ELF-1 (cell line): ENCODE data around the gene GOLGA8R.
"Not testable (repeated sequence)": the region's sequence is repeated elsewhere in the genome, so short reads cannot be mapped to it uniquely, and the experiment has no call there.

Source experiments
- DNase-seq: peaks from one replicate; pipeline ENCODE4 v3.0.0-alpha.2; 2016; ENCODE audit warnings: low read depth, low spot score

The GOLGA8R gene, protein sequence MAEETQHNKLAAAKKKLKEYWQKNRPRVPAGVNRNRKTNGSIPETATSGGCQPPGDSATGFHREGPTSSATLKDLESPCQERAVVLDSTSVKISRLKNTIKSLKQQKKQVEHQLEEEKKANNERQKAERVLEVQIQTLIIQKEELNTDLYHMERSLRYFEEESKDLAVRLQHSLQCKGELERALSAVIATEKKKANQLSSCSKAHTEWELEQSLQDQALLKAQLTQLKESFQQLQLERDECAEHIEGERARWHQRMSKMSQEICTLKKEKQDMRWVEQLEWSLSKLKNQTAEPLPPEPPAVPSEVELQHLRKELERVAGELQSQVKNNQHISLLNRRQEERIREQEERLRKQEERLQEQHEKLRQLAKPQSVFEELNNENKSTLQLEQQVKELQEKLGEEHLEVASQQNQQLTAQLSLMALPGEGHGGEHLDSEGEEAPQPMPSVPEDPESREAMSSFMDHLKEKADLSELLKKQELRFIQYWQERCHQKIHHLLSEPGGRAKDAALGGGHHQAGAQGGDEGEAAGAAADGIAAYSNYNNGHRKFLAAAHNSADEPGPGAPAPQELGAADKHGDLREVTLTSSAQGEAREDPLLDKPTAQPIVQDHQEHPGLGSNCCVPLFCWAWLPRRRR

DNA sequence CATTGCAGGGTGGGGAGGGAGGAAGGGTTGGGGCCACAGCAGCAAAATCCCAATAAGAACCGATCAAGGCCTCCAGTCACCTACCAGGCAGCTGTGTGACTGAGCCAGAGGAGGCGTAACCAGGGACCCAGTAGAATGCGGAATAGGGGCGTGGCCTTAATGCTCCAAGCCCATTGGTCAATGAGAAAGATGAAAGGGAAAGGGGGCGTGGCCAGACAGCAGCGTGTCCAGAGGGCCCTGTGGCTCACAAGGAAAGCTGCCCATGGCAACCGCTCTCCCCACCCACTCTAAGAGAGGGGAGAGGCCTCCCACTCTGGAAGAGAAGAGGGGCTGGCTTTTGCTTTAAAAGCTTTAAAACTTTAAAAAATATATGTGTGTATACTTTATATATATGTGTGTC is at the start of gene GOLGA8R:
TSS of gene GOLGA8R (minus strand) at position 101 of the 400 bp plus-strand sequence. CDS start at position 3, 98 bp downstream.
- not testable (repeated sequence) for DNase-seq

DNA sequence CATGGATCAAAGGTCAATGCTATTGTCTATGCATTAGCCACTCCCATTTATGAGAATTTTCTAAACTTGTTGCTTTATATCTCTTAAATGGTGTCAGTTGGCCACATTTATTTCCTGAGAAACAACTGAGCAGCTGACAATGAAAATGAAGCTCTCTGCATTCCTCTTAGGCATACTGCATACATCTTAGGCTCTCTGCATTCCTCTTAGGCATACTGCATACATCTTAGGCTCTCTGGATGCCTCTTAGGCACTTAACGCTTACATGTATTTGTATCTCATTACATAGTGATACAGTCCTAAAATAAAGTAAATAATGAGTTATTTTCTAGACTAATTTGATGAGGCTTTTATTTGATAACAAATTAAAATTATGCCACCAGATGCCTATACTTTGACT is 49.8 kb upstream of the GOLGA8R start:
- DNase-seq = not testable (repeated sequence)

DNA sequence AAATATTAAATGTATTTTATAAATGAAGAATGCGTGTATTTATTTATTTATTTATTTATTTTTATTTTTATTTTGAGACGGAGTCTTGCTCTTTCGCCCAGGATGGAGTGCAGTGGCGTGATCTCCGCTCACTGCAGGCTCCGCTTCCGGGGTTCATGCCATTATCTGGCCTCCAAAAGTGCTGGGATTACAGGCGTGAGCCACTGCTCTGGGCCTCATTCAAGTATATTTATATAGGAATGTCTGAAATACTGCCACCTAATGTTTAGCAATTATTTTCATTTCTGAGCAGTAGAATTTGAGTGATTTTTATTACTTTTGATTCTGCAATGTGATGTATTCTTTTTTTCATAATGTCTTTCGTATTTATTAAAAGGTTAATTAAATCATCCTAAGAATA is 48.1 kb upstream of the GOLGA8R start:
- not testable (repeated sequence) for DNase-seq

DNA sequence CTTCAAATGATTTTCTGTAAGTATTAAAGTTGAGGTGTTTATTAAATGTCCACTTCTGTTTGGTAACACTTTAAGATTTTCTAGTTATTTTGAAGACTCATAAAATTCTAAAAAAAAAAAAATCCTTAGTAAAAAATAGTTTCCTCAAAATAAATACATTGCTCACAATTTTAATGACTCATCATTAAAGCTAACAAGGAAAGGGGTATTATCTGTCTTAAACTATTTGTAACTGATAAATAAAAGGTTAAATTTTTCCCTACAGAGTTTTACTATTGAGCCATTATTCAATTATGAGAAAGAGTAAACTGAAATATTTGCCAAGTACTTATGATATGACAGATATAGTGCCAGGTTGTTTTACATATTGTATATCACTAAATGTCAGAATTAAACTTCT is 38.6 kb upstream of the GOLGA8R start:
- not testable (repeated sequence) for DNase-seq

DNA sequence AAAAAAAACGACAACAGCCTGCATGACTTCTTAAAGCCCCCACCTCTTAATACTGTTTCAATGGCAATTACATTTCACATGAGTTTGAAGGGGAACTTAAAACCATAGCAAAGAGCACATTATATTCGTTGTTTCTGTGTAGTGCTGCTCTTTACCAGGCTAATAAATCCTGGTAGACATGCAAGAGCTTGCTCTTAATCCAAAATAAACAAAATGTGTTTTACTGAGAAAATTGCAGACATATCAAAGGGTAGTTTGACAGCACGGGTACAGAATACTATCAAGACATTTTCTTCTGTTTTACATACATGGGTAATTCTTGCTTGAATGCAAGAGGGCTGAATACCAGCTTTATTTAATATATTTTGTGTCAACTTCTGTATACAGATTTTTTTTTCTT is 24.3 kb upstream of the GOLGA8R start:
- not testable (repeated sequence) for DNase-seq

DNA sequence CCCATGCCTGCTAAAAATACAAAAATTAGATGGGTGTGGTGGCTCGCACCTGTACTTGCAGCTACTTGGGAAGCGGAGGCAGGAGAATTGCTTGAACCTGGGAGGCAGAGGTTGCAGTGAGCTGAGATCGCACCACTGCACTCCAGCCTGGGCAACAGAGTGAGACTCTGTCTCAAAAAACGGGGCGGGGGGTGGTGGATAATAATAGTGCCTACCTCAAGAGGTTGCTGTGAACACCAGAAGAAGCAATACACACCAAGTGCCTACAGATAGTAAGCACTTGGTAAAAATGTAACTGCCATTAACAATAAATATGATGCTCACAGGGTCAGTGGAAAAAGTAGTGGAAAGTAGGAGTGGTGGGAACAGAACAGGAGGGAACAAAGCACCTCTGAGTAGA is 21.8 kb upstream of the GOLGA8R start:
- not testable (repeated sequence) for DNase-seq

DNA sequence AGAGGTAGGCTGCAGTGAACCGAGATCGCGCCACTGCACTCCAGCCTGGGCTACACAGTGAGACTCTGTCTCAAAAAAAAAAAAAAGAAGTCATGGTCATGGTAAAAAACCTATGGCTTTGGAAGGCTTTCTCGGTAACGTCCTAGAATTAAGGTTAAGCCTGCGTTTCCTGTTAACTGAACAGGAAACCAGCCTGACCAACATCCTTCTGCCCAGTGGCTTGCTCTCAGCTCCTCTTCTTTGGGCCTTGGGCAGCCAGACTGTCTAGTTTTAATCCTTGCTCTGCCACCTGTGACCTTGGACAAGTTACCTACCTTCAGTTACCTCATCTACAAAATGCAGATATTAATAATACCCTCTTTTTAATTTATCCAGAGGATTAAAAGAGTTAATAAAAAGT is 6.7 kb upstream of the GOLGA8R start:
- not testable (repeated sequence) for DNase-seq

DNA sequence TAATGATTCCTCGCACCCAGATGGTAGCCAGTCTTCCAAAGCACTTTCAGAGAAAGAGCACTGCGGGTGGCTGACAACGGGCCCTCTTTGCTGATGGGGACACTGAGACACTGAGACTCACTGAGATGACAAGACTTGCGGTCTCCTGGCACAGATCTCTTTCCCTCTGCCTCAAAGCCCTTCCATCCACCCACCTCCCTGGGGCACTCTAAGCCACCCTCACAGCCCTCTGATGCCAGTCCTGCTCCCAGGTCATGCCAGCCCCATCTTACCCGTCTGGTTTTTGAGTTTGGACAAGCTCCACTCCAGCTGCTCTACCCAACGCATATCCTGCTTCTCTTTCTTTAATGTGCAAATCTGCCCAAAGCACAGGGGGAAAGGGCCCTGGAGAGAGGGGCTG is 6.4 kb downstream of the GOLGA8R start:
- DNase-seq = not testable (repeated sequence)

DNA sequence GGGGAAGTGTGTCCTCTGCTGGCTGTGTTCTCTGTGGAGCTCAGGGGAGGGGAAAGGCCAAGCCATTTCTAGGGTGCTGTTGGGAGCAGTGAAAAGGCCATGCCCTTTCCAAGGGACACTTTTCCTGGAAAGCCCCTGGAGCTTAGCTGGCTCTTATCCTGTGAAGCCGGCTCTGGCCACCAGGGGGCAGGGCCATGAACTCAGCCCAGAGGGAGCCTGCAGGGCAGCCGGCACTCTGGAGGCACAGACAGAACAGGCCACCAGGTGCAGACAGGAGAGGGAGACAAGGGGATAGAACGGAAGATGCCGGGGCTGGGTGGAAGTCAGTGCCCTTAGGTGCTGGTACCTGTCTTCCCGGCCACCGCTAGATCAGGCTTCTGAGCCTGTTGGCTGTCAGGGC is 15.1 kb downstream of the GOLGA8R start:
- DNase-seq = not testable (repeated sequence)

DNA sequence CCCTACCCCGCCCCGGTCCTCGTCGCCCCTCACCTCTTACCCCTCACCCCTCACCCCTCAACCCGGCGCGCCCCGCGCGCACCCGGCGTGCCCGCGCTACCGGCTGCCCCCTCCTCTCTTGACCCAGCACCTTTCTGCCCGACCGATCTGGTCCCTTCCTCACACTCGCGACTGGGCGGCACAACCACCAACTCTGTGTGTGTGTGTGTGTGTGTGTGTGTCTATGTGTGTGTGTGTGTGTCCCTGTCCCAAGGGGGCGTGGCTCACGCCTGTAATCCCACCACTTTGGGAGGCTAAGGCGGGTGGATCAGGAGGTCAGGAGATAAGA is 20.4 kb downstream of the GOLGA8R start:
- DNase-seq = not testable (repeated sequence)

DNA sequence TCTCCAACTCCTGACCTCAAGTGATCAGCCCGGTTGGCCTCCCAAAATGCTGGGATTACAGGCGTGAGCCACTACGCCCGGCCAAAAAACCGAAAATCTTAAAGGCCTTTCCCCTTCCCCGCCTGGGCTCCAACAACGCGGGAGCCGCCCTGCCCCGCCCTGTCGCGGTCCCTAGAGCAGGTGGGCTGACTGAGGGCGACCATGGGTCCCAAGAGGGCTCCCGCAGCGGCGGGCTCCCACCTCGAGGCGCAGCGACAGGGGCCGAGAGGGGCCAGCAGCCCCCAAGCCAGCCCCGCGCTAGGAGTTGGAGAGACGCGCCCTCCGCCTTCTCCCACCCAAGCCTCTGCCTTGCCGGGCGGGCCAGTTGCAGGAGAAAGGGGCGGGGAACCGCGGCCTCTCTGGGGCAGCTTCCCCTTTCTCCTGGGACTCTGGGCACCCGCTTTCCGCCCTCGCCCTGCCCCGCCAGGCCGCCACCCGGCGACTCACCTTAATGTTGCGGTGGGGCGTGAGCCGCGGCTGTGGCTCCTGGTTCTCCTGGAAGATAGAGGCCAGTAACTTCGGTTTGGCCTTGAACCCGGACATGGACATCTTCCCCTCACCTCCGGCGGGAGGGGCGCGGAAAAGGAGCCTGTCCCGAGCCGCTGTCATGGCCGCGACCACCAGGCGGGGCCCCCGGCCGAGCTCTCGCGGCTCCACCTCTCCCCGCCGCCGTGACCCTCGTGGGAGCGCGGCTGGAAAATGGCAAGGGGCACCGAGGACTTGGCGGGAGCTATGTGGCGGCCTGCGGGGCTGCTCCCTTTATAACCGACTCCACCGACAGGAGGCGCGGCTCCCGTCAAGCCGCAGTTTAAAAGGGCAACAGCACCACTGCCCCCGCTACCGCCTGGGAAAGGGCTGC is 21.0 kb downstream of the GOLGA8R start, which contains the start of gene CHRFAM7A:
TSS of gene CHRFAM7A (minus strand) at position 775 of the 898 bp plus-strand sequence. CDS start 10,189 bp downstream, outside the sequence.
- not testable (repeated sequence) for DNase-seq

DNA sequence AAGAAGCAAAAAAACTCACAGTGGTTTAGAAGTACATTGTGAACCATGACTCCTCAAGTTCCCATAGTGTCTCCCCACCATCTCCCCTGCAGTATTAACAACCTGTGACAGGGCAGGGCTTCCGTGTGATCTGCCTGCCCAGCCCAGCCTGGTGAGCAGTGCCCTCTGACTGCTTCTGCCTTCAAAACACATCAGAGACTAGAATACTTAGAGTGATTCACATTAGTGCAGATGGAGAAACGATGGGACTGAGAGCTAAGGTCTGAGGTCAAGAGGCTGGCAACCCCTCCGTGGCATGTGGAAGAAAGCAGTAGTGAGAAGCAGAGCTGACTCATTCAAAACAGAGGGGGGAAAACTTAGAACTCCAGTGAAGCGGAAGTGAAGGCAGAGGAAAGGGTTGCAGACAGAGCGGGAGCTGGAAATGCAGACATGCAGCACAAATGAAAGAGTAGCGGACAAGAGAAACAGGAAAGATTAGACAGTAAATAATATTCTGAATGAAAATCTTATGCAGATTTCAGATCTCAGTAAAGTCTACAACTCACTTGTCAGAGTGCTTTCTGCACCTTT is 27.7 kb downstream of the GOLGA8R start:
- DNase-seq = not testable (repeated sequence)

DNA sequence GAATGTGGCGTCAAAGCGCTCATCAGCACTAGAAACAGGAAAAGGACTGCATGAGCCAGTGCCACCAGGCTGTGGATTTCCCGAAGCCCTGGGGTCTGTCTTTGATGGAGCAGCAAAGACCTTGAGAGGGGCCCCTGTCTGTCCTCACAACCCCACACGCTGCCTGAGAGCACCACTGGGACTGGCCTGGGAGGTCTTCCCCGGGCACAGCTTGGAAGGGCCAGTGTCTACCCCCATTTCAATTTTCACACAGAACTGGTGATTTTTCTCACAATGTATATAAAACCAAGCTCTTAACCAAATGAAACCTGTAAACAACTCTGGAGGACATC is 37.0 kb downstream of the GOLGA8R start:
- DNase-seq = not testable (repeated sequence)

DNA sequence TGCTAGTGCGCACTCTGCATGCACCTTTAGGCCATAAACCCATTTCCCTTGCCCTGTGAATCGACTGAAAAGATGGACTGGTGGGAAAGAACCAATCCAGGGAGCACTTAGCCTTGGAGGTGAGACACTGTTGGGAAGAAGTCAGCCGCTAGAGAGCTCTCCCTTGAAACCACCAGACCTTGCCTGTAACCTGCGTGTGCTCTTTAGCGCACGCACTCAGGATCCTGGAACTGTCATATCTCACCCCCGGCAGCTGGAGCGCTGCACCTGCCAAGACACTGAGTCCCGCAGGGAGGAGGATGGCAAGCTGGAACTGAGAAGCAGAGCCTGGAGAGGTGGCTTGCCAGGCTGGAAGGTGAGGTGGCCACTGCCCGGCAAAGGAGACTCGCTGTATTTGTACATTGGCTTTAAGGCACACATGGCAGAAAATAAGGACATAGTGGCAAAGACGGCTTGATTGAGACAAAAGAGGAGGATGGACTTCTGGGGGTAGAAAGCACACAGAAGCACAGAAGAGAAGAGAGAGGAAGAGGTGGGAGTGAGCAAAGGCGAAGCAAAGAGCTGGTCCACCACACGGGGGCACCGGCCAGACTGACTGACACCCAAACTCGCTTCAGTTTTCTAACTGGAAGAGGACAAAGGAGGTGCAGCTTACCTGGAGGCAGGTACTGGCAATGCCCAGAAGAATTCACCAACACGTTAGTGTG is 37.5 kb downstream of the GOLGA8R start:
- not testable (repeated sequence) for DNase-seq

DNA sequence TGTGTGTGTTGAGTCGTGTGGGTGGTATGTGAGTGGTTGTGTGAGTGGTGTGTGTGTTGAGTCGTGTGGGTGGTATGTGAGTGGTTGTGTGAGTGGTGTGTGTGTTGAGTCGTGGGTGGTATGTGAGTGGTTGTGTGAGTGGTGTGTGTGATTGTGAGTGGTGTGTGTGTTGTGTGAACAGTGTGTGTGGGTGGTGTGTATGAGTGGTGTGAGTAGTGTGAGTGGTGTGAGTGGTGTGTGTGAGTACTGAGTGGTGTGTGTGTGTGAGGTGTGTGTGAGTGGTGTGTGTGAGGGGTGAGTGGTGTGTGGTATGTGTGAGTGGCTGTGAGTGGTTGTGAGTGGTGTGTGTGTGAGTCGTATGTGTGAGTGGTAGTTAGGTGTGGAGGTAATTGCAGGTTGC is 38.2 kb downstream of the GOLGA8R start:
- not testable (repeated sequence) for DNase-seq

DNA sequence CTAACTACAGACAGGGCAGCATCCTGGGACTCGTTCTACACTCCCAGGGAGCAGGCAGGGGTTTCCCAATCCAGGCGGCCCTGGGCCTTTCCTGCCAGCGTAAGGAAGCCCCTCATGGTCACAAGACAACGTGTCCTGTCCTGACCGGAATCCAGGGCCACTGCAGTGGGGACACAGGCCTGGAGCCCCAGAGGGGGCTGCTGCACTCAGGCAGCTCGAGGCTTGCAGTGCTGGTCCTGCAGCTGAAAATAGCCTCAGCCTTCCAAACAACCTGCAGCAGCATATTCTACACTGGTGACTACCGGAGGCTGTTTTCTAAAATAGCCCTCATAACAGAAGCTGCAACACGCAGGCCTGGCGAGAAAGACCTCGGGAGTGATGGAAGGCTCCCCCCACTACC is 39.2 kb downstream of the GOLGA8R start:
- DNase-seq = not testable (repeated sequence)

DNA sequence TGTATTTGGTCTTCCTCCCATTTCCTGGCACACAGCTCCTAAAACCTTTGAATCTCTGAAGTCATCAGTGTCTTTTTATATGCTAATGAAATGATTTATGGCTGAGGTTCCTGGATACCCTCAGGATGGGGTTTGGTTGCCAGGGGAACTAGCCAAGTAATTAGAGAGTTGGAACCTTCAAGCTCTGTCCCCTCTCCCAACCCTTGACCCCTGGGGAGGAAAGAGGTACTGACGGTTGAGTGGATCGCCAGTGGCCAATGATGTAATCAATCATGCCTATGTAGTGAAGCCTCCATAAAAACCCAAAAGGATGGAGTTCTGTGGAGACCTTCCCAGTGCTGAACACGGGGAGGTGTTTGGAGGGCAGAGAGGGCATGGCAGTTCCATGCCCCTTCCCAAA is 45.8 kb downstream of the GOLGA8R start:
- not testable (repeated sequence) for DNase-seq

DNA sequence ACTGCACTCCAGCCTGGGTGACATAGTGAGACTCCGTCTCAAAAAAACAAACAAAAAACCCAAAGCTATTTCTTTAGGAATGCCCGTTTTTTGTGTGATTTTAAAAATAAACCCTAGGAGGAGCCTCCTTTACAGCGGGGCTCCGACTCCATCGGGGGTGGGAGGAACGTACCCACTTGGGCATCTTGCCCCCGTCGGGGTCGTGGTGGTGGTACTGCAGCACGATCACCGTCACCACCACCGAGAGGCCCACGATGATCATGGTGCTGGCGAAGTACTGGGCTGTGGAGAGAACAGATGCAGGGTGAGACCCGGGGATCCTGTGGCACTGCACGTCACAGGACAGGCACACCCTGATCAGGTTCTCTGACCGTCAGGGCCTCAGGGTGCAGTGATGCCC is 46.8 kb downstream of the GOLGA8R start:
- not testable (repeated sequence) for DNase-seq

DNA sequence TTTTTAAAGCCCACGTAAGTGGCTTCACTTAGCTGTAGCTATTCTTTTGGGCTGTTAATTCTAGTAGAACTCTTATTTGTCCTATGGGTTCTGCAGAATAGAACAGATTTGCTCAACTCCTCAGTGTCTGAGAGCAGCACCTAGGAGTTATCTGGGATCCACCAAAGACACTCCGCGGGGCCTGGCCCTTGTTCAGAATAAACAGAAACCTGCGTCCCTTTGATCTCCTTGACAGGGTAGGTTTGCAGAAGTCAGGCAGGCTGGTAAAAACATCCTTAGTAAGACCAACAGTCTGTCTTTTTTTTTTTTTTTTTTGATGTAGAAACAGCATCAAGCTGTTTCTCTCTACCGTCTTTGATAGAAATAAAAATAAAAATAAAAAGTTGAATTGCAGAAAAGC is 52.7 kb downstream of the GOLGA8R start:
- not testable (repeated sequence) for DNase-seq

DNA sequence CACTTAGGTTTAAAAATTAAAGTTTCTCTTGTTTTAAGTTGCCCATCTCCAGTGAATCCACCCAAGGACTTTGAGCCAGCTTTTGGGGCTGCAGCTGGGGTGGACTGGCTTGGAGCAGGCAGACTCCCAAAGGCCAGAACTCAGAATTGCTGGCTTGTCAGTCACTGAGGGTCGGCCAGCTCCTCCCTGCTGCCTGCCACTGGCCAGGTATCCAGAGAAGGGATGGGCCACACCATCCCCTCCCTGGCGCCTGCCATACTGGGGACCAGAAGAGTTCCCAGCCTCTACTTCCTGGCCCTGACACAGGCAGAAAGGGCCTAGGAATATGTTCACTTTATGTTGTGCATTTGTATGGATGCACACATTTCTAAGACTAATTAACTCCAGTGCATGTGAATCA is 53.1 kb downstream of the GOLGA8R start:
- DNase-seq = not testable (repeated sequence)

DNA sequence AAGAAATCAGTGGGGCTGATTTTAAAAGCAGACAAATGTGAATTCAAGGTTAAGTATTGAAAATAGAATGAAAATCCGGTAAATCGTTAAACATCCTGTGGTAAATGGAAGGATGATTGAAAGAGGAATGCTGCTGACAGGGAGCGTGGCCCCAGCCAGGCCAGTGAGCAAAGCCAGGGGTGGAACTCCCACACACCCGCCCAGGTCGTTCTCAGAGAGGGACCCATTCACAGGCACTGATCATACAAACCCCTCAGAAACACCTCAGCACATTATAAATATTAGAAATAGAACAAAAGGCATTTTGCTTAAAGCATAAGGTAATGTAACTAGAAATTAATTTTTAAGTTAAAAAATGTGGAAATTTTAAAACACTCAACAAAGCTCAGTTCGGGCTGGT is 59.0 kb downstream of the GOLGA8R start:
- DNase-seq = not testable (repeated sequence)
